ENCODE results near the gene STRN4. TPM values are rescaled to one million over a fixed set of nuclear protein-coding genes. Genes with fewer than 3 reads are reported as not detected.
A peak's percentile ranks its signal among the peaks of the same experiment; 100 is the strongest.
"Not testable (repeated sequence)": the region's sequence is repeated elsewhere in the genome, so short reads cannot be mapped to it uniquely, and the experiment has no call there.

Gene STRN4
- total RNA-seq, 2 donors from 2014 or later, result 60.7 to 69.9 TPM

DNA sequence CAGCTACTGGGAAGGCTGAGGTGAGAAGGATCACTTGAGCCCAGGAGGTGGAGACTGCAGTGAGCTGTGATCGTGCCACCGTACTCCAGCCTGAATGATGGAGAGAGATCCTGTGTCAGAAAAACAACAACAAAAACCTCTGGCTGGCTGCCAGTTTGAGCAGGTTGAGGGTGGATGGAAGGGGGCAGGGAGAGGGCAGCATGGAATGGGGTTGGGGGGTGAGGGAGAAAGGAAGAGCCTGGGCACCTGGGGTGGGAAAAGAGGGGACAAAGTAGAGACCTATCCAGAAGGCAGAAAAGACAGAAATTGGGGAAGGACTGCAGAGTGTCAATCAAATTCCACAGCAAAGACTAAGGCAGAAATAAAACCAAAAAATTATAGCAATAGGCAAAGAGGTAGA is 37.4 kb upstream of the STRN4 start:
- Mint-ChIP-seq H3K4me3 (peak overlapping the region; percentile 97), H3K36me3 (ENCODE audit: low read depth) (peaks cover 85% of the 10 kb centered on the region), H3K4me1 (peaks cover 27% of the 10 kb centered on the region), H3K27ac (peak overlapping the region; percentile 99), H3K9me3 (no peaks in the 10 kb centered on the region), H3K27me3 (no peaks in the 10 kb centered on the region)
- no peak for ATAC-seq (replicated peaks)

DNA sequence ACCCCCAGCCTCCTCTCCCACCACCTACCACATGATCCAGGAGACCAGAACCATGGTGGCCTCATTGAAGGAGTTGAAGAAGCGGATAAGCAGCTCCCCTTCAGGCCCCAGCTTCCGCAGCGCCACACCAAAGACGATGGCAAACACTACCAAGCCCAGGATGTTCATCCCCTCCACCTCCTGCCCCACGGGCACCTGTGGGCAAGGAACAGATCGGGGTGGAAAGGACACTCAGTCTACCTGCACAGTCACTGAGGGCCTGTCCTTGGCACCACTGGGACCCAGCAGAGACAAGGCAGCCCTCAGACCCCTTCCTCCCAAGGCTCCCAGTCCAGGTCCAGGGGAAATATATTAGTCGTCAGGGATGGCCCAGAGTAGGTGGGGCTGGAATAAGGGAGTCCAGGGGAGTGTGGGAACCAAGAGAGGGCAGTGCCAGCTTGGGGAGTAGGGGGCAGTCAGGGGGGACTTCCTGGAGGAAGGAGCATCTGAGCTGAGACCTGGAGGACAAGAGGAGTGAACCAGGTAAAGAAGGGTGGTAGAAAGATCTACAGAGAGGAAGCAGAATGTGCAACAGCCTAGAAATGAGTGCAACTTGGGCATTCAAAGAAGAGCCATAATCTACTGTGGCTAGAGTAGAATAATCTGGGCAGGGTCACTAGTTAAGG is 36.2 kb upstream of the STRN4 start:
- H3K36me3 Mint-ChIP-seq (ENCODE audit: low read depth), result peaks cover 96% of the 10 kb centered on the region
- peak overlapping the region; percentile 74 for H3K27ac Mint-ChIP-seq
- H3K4me3 Mint-ChIP-seq, result peak overlapping the region; percentile 97
- H3K4me1 Mint-ChIP-seq, result peaks cover 32% of the 10 kb centered on the region
- no peaks in the 10 kb centered on the region for H3K27me3 Mint-ChIP-seq
- no peaks in the 10 kb centered on the region for H3K9me3 Mint-ChIP-seq
- ATAC-seq (replicated peaks), result no peak

DNA sequence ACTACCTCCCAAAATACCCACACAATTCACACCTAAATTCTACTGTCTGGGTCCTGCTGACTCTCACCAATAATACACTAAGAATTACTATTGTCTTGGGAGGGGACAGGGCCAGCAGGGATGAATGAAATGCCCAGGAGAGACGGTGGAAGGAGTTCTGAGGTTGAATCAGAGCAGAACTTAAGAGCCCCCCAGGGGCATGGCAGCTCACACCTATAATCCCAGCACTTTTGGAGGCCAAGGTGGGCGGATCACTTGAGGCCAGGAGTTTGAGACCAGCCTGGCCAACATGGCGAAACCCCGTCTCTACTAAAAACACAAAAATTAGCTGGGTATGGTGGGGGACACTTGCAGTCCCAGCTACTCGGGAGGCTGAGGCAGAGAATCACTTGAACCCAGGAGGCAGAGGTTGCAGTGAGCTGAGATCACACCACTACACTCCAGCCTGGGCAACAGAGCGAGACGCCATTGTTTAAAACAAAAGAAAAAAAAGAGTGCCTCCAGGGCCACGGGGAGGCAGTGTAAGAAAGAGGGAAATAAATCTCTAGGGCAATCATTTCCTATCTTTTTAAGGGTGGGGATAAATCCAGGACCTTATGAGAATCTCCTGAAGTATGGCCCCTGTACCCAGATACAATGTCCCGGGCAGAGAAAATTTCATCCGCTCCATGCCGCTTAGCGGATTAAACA is 31.9 kb upstream of the STRN4 start:
- peaks cover 84% of the 10 kb centered on the region for H3K36me3 Mint-ChIP-seq (ENCODE audit: low read depth)
- not testable (repeated sequence) for H3K9me3 Mint-ChIP-seq; ATAC-seq (replicated peaks); H3K27me3 Mint-ChIP-seq
- peak overlapping the region; percentile 7 for H3K4me3 Mint-ChIP-seq
- H3K4me1 Mint-ChIP-seq, result peaks cover 11% of the 10 kb centered on the region
- H3K27ac Mint-ChIP-seq, result peak overlapping the region; percentile 54

DNA sequence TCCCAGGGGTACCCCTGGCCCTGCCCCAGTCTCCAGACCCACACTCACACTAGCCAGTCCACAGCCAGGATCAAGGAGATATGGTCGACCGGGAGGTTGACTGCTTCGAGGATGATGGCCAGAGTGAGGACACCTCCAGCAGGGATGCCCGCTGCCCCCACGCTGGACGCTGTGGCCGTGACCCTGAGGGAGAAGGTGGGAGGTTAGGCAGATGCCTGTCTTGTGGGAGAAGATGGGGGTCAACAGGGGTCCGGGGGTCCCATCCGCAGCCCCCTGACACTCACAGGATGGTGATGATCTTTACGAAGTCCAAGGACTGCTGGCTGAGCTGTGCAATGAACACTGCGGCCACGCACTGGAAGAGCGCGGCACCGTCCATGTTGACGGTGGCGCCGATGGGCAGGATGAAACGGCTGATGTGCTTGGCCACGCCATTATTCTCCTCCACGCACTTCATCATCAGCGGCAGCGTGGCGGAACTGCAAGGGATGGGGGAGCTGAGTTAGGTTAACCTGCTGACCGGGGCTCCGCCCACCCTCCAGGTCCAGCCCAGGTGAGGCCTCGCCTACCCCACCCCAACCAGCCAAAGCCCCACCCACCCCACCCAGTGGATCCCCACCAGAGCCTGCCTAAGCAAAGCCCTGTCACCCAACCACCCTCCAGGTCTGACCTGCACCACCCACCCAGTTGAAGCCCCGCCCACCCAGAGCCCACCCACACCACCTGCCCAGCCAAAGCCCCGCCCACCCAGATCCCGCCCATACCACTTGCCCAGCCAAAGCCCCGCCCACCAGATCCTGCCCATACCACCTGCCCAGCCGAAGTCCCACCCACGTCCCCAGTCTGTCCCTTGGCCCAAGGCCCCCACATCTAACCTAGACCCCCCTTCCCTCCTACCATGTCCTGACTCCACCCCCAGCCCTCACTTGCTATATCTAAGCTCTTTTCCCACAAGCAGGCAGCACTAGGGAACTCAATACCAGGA is 31.0 kb upstream of the STRN4 start:
- Mint-ChIP-seq H3K27me3 (no peaks in the 10 kb centered on the region), H3K4me3 (no peak overlapping the region), H3K9me3 (no peaks in the 10 kb centered on the region), H3K36me3 (ENCODE audit: low read depth) (peaks cover 75% of the 10 kb centered on the region), H3K4me1 (peaks cover 5% of the 10 kb centered on the region), H3K27ac (peak overlapping the region; percentile 54)
- ATAC-seq (replicated peaks), result no peak

DNA sequence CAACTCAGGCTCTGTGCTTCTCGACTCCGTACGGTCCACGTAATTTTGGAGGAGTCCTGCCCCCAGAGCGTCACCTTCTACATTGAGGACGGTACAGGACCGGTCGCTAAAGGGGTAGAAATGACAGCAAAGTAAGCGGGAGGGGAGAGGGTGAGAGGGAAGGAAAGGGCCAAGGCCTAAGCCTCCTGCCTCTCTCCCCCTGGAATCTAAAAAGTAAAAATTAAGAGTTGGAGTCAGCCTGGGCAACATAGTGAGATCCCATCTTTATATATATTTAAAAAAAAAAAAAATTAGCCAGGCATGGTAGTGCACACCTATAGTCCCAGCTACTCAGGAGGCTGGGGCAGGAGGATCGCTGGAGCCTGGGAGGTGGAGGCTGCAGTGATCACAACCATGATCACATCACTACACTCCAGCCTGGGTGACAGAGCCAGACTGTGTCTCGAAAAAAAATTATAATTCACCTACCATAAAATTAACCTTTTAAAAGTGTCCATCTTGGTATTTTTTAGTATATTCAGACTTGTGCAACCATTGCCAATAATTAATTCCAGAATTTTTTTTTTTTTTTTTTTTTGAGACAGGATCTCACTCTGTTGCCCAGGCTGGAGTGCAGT is 29.5 kb upstream of the STRN4 start:
- ATAC-seq (replicated peaks), result no peak
- Mint-ChIP-seq H3K27me3 (no peaks in the 10 kb centered on the region), H3K36me3 (ENCODE audit: low read depth) (peaks cover 61% of the 10 kb centered on the region), H3K4me1 (peaks cover 5% of the 10 kb centered on the region), H3K27ac (no peak overlapping the region), H3K4me3 (no peak overlapping the region), H3K9me3 (no peaks in the 10 kb centered on the region)

DNA sequence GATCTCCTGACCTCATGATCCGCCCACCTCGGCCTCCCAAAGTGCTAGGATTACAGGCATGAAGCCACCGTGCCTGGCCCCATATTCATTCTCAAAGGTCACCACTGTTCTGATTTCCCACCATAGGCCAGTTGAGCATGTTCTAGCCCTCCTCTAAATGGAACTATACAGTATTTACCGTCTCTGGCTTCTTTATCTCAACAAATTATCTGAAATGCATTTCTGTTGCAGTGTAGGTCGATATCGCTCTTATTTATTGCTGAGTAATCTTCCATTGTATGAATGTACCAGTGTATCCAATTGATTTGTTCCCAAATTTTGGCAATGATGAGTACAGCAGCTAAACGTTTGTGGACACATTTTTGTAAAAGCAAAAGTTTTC is 26.8 kb upstream of the STRN4 start:
- H3K4me3 Mint-ChIP-seq, result no peak overlapping the region
- H3K27ac Mint-ChIP-seq, result no peak overlapping the region
- H3K36me3 Mint-ChIP-seq (ENCODE audit: low read depth), result peaks cover 36% of the 10 kb centered on the region
- no peak for ATAC-seq (replicated peaks)
- H3K4me1 Mint-ChIP-seq, result peaks cover 5% of the 10 kb centered on the region
- H3K9me3 Mint-ChIP-seq, result no peaks in the 10 kb centered on the region
- no peaks in the 10 kb centered on the region for H3K27me3 Mint-ChIP-seq

DNA sequence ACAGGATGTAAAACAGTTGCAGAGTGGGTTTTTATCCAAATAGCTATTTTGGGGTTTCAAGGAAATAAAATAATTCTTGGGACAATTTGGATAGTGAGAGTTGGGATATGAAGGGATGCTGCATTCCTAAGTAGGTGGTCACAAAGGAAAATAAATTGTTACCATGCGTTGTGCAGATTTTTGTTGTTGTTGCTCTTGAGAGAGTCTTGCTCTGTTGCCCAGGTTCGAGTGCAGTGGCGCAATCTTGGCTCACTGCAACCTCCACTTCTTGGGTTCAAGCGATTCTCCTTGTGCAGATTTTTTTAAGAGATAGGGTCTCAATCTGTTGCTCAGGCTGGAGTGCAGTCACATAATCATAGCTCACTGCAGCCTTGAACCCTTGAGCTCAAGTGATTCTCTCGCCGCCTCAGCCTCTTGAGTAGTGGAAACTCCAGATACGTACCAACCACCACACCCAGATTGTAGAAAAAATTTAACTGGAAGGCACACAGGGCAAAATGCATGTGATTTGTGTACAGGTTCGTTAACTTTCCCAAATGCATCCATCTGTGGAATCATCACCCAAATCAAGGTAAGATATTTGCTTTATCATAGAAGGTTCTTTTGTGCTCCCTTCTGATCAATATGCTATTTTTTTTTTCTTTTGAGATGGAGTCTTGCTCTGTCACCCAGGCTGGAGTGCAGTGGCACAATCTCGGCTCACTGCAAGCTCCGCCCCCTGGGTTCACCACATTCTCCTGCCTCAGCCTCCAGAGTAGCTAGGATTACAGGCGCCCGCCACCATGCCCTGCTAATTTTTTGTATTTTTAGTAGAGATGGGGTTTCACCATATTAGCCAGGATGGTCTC is 26.1 kb upstream of the STRN4 start:
- H3K36me3 Mint-ChIP-seq (ENCODE audit: low read depth), result peaks cover 30% of the 10 kb centered on the region
- no peaks in the 10 kb centered on the region for H3K27me3 Mint-ChIP-seq
- no peaks in the 10 kb centered on the region for H3K9me3 Mint-ChIP-seq
- no peak overlapping the region for H3K4me3 Mint-ChIP-seq
- H3K4me1 Mint-ChIP-seq, result no peaks in the 10 kb centered on the region
- no peak for ATAC-seq (replicated peaks)
- H3K27ac Mint-ChIP-seq, result no peak overlapping the region

DNA sequence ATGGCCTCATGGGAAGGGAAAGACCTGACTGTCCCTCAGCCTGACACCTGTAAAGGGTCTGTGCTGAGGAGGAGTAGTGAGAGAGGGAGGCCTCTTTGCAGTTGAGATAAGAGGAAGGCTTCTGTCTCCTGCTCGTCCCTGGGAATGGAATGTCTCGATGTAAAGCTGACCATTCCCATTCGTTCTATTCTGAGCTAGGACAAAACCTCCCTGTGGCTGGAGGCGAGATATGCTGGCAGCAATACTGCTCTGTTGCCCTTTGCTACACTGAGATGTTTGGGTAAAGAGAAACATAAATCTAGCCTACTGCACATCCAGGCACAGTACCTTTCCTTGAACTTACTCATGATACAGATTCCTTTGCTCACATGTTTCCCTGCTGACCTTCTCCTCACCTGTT is 22.5 kb upstream of the STRN4 start:
- not testable (repeated sequence) for H3K27ac Mint-ChIP-seq; H3K27me3 Mint-ChIP-seq; H3K4me3 Mint-ChIP-seq; H3K4me1 Mint-ChIP-seq; H3K9me3 Mint-ChIP-seq; ATAC-seq (replicated peaks); H3K36me3 Mint-ChIP-seq (ENCODE audit: low read depth)

DNA sequence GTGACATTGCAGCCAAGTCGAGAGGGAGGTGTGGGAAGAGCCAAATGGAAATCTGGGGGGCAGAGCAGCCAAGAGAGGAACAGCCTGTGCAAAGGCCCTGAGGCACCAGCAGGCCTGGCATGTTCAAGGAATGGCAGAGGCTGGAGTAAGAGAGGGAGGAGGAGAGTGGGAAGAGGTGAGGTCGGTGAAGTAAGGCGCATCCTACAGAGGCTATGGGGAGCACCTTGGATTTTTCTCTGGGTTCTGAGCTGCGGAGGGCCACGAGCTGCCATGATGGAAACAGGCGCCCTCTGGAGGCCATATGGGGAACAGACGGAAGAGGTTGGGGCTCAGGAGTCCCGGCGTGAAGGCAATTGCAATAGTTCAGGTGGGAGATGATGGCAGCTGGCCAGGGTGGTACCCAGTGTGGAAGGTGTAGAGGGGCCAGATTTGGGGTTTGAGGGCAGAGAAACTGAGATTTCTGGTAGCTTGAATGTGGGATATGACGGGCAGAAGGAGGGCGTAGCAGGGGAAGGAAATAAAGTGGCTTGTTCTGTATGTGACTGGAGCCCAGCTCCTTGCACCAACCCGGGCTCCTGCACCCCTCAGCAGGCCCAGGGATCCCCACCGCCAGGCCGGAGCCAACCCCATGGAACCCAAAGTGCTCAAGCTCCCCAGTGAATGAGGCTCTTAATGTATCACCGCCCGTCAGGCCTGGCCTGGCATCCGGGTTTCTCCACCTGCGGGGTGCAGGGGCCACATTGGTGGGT is 20.5 kb upstream of the STRN4 start:
- peak; percentile 88 for ATAC-seq (replicated peaks)
- Mint-ChIP-seq H3K27ac (no peak overlapping the region), H3K4me3 (no peak overlapping the region), H3K27me3 (no peaks in the 10 kb centered on the region), H3K4me1 (peaks cover 6% of the 10 kb centered on the region), H3K36me3 (ENCODE audit: low read depth) (no peaks in the 10 kb centered on the region), H3K9me3 (no peaks in the 10 kb centered on the region)

DNA sequence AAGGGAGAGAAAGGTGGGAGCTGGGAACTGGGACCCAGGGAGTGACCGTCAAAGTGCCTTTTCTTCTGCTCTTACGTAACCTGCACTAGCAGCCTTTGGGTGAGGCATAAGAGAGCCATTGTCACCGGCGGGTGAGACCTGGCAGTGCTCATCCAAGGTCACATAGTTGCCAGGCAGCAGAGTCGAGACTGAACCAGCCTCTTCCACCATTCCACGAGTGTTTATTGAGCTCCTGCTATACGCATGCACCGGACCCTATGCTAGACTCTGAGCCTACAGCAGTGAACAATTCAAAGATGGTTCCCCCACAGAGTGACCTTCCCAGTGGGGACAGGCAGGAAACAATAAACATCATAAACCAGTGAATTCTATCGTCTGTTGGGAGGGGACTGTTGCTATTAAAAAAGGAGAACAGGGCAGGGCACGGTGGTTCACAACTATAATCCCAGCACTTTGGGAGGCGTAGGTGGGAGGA is 18.6 kb upstream of the STRN4 start:
- Mint-ChIP-seq H3K4me3 (no peak overlapping the region), H3K4me1 (peaks cover 6% of the 10 kb centered on the region), H3K9me3 (no peaks in the 10 kb centered on the region), H3K36me3 (ENCODE audit: low read depth) (no peaks in the 10 kb centered on the region), H3K27ac (no peak overlapping the region), H3K27me3 (no peaks in the 10 kb centered on the region)
- ATAC-seq (replicated peaks), result no peak

DNA sequence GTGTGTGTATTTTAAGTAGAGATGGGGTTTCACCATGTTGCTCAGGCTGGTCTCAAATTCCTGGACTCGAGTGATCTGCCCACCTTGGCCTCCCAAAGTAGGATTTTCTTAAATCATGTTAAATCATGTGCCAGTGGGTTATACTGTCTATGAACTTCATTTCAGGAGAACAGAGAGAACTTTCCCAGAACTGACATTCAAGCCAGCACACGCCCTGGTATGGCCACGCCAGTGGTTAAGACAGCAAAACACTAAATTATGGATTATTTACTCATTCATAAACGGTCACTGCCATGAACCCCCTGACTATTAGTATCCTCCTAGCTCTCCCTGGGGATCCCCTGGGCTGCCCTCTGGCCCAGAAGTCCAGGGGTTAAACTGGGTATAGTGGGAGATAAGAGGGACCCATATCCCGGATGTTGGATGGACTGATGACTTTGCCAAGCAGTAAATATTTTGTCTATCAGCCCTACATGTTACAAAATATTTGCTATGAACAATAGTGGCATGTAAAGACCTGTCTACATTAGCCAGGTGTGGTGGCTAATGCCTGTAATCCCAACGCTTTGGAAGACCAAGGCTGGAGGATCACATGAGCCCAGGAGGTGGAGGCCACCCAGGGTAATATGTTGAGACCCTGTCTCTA is 16.1 kb upstream of the STRN4 start:
- Mint-ChIP-seq H3K36me3 (ENCODE audit: low read depth) (no peaks in the 10 kb centered on the region), H3K27ac (no peak overlapping the region), H3K9me3 (no peaks in the 10 kb centered on the region), H3K27me3 (no peaks in the 10 kb centered on the region), H3K4me3 (no peak overlapping the region), H3K4me1 (peaks cover 6% of the 10 kb centered on the region)
- ATAC-seq (replicated peaks), result no peak

DNA sequence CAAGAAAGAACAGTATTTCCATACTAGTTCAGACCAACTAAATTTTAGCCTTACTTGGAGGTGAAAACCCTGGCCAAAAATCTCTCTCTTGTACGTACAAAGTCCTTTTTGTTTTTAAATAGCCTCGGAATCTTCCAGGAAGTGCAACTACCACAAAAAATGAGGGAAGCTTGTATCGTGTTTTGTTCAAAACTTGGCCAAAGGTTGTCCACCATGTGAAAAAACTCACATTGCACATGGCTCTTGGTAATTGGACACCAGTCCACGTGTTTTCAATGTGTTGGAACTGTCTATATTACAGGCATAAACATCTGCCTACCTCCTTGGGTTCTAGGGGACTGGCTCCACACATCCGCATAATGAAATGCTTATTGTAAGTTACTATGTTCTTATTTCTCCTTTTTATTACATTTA is 15.2 kb upstream of the STRN4 start:
- Mint-ChIP-seq H3K4me3 (no peak overlapping the region), H3K27ac (no peak overlapping the region)
- no peak for ATAC-seq (replicated peaks)

DNA sequence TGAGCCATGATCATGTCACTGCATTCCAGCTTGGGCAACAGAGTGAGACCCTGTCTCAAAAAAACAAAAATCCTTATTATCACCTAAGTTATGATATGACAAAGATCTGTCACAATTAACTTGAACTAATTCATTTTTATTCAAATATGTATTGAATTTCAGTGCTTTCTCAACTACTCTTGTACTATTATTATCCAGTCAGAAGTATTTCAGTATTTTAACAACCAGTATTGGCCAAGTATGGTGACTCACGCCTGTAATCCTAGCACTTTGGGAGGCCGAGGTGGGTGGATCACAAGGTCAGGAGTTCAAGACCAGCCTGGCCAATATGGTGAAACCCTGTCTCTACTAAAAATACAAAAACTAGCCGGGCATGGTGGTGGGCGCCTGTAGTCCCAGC is 14.6 kb upstream of the STRN4 start:
- not testable (repeated sequence) for H3K4me3 Mint-ChIP-seq; ATAC-seq (replicated peaks); H3K4me1 Mint-ChIP-seq; H3K9me3 Mint-ChIP-seq; H3K27ac Mint-ChIP-seq; H3K36me3 Mint-ChIP-seq (ENCODE audit: low read depth); H3K27me3 Mint-ChIP-seq

More for the DNA sequence above, 15.2 kb upstream of the STRN4 start:
- no peaks in the 10 kb centered on the region for H3K36me3 Mint-ChIP-seq (ENCODE audit: low read depth)
- H3K4me1 Mint-ChIP-seq, result peaks cover under 1% of the 10 kb centered on the region
- no peaks in the 10 kb centered on the region for H3K27me3 Mint-ChIP-seq
- H3K9me3 Mint-ChIP-seq, result no peaks in the 10 kb centered on the region
